Activated CD8-positive, alpha-beta memory T cell treated with anti-CD3 and anti-CD28 coated beads, Interleukin-2, amount 50 U/mL, for 24 hours (primary cell): ENCODE data around the gene KSR2.
"Not testable (repeated sequence)": the region's sequence is repeated elsewhere in the genome, so short reads cannot be mapped to it uniquely, and the experiment has no call there.

Source experiments
- DNase-seq: peaks from one replicate; pipeline ENCODE4 v3.0.0-alpha.2; 2020; ENCODE audit errors: extremely low read depth

KSR2 gene

GRCh38 chr12:117760990-117761389 is 207.8 kb downstream of the KSR2 start:
- DNase-seq = no peak

- DNase-seq = no peak
Observed at GRCh38 chr12:117750657-117751056, 218.1 kb downstream of the KSR2 start.

- DNase-seq = no peak
Observed at GRCh38 chr12:117749431-117749830, 219.4 kb downstream of the KSR2 start.

- DNase-seq = not testable (repeated sequence)
Observed at GRCh38 chr12:117746358-117746757, 222.4 kb downstream of the KSR2 start.

GRCh38 chr12:117744418-117744817 is 224.4 kb downstream of the KSR2 start:
- DNase-seq = no peak

- no peak for DNase-seq
Observed at GRCh38 chr12:117743761-117744160, 225.0 kb downstream of the KSR2 start.

- no peak for DNase-seq
Observed at GRCh38 chr12:117742721-117743120, 226.1 kb downstream of the KSR2 start.

GRCh38 chr12:117738233-117738632 is 230.6 kb downstream of the KSR2 start:
- no peak for DNase-seq

GRCh38 chr12:117733549-117733805 is 235.3 kb downstream of the KSR2 start:
- DNase-seq = no peak

GRCh38 chr12:117732761-117733548 is 235.8 kb downstream of the KSR2 start:
- no peak for DNase-seq

GRCh38 chr12:117731131-117731530 is 237.7 kb downstream of the KSR2 start:
- not testable (repeated sequence) for DNase-seq

- DNase-seq = no peak
Observed at GRCh38 chr12:117727301-117727700, 241.5 kb downstream of the KSR2 start.

GRCh38 chr12:117724543-117724942 is 244.2 kb downstream of the KSR2 start:
- no peak for DNase-seq

GRCh38 chr12:117718559-117718958 is 250.2 kb downstream of the KSR2 start:
- DNase-seq = no peak

- no peak for DNase-seq
Observed at GRCh38 chr12:117718141-117718540, 250.6 kb downstream of the KSR2 start.

GRCh38 chr12:117714203-117714602 is 254.6 kb downstream of the KSR2 start:
- DNase-seq = no peak

GRCh38 chr12:117710121-117710520 is 258.7 kb downstream of the KSR2 start:
- no peak for DNase-seq

GRCh38 chr12:117707861-117708260 is 260.9 kb downstream of the KSR2 start:
- DNase-seq = no peak

- DNase-seq = no peak
Observed at GRCh38 chr12:117703584-117703983, 265.2 kb downstream of the KSR2 start.

GRCh38 chr12:117702741-117703140 is 266.0 kb downstream of the KSR2 start:
- no peak for DNase-seq

- DNase-seq = no peak
Observed at GRCh38 chr12:117699575-117699974, 269.2 kb downstream of the KSR2 start.

GRCh38 chr12:117699118-117699517 is 269.7 kb downstream of the KSR2 start:
- no peak for DNase-seq

GRCh38 chr12:117695956-117696355 is 272.8 kb downstream of the KSR2 start:
- DNase-seq = no peak

- no peak for DNase-seq
Observed at GRCh38 chr12:117692512-117692911, 276.3 kb downstream of the KSR2 start.
